Activated effector memory CD4-positive, alpha-beta T cell treated with anti-CD3 and anti-CD28 coated beads, Interleukin-2, amount 50 U/mL, for 16 hours (primary cell): ENCODE results near the gene HTT.
"Not testable (repeated sequence)": the region's sequence is repeated elsewhere in the genome, so short reads cannot be mapped to it uniquely, and the experiment has no call there.

Experiments
- DNase-seq: peaks from one replicate; pipeline ENCODE4 v3.0.0-alpha.2; 2020

HTT gene

DNA sequence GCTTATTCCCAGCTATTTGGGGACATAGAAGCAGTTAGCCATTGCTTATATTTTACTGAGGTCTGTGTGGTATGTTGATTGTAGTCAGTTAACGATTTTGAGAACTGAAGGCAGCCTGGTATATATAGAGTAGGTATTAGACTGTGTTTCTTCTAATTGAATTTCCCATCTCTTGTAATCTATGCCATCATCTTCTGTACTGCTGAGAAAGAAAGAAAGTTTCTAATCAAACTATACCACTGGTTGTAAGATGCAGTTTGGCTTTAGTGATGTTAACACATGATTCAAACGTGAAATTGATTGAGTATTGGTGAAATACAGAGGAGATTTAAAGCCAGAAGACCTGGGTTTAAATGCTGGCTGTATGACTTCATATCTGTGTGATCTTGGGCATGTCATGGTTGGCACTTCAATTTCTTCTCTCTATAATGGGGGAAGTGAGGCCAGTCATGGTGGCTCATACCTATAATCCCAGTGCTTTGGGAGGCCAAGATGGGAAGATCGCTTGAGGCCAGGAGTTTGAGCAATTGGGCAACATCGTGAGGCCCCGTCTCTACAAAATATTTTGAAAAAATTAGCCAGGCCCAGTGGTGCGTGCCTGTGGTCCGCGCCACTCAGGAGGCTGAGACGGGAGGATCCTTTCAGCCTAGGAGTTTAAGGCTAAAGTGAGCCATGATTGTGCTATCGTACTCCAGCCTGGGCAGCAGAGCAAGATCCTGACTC is 11.6 kb downstream of the HTT start:
- DNase-seq, result no peak

DNA sequence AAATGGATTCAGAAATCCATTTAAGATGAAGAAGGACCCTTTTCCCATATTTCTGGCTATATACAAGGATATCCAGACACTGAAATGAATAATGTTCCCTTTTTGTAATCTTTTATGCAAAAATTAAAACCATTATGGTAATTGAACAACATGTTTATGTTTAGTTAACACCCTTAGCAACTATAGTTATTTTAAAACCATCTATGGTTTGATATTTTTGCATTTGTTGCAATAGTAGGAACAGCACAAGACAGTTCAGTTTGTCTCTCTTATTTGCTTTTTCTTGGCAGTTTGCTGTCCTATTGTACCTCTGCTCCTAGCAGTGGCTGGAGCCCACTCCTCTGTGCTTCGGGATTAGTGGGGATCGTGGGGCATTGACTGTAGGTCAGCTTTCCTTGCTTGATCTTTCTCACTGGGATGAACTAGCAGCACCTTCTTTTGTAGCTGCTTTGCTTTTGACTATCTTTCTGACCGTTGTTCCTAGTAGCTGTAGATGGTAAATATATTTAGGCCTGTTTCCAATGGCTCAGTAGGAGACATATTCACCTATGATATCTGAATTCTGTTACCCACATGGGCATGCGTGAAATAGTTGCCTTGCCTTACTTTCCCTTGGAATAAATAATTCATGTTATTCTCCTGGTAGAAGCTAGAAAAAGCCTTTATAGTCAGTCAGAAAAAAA is 12.8 kb downstream of the HTT start:
- no peak for DNase-seq

GRCh38 chr4:3091464-3091863 is 17.0 kb downstream of the HTT start:
- DNase-seq, result no peak

DNA sequence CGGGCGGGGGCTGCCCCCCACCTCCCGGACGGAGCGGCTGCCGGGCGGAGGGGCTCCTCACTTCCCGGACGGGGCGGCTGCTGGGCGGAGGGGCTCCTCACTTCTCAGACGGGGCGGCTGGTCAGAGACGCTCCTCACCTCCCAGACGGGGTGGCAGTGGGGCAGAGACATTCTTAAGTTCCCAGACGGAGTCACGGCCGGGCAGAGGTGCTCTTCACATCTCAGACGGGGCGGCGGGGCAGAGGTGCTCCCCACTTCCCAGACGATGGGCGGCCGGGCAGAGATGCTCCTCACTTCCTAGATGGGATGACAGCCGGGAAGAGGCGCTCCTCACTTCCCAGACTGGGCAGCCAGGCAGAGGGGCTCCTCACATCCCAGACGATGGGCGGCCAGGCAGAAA is 20.2 kb downstream of the HTT start:
- not testable (repeated sequence) for DNase-seq

GRCh38 chr4:3096202-3096601 is 21.7 kb downstream of the HTT start:
- DNase-seq, result no peak

DNA sequence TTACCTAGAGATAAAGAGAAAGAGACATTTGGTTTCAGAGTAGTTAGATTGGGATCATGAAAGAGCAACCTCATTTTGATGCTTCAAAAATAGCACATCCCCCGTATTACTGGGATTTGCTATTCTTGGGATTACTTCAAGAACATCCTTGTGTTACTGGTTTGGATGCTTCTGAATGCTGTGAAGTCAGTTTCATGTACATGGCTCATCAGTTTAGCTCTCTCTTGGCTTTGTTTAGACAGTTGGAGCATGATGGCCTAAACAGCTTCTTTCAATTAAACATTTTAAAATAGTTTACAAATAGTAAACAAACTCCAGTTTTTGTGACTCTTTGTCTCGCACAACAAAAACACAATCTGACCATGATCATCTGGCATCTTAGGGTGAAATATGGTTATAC is 23.9 kb downstream of the HTT start:
- no peak for DNase-seq

GRCh38 chr4:3106339-3107186 is 32.1 kb downstream of the HTT start:
- peak; percentile 95 for DNase-seq

- DNase-seq, result no peak
Measured at GRCh38 chr4:3107271-3107670, 32.8 kb downstream of the HTT start.

DNA sequence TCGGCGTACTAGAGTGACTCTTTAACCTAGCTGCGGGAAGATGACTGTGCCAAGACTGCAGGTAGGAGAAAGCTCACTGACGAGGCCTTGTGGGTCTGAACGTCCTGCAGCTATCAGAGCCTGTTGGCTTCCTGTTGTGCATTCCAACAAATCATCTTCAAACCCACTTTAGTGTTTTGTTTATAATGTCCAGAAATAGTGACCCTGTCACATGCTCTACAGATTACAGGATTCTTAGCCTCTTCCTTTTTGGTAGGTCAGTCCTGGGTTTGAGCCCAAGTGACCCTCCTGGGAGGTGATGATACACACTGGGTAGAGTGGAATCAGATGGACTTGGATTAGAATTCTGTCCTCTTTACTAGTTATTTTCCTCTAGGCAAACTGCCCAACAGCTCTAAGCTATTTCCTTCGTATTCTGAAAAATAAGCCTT is 33.2 kb downstream of the HTT start:
- DNase-seq, result no peak

GRCh38 chr4:3108211-3108610 is 33.7 kb downstream of the HTT start:
- DNase-seq, result no peak

GRCh38 chr4:3111461-3111860 is 37.0 kb downstream of the HTT start:
- no peak for DNase-seq

DNA sequence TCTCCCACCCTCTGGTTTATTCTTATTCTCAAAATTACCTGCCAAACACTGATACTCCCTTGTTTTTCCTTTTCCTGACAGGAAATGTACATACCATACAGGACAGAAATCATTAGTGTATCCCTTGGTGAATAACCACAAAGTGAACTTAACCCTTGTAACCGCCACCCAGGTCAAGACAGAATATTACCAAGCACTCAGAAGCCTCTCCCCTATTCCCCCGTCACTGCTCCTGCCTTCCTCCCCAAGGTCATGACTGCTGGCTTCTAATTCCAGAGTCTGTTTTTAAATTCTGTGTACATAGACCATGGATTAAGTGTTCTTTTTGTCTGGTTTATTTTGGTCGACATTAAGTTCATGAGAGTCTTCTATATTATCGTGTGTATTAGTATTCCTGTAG is 37.7 kb downstream of the HTT start:
- no peak for DNase-seq

- DNase-seq, result no peak
Measured at GRCh38 chr4:3112609-3113469, 38.4 kb downstream of the HTT start.

DNA sequence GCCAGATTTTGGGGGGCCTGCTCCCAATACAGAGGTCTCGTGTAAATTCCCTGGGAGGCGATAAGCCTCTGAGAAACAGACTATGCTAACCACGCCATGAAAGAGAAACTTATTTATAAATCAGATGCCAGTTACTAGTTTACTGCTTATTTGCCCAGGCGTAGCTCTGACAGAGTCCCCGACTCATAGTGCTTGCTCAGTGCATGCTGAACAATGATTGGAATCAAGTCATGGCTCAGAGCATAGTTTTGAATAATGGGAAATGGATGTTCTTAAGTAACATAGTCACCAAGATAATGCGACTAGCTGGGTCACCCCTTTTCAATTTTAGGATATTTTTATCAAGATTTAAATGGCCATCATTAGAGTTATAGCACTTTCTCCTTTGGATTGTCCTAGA is 39.9 kb downstream of the HTT start:
- no peak for DNase-seq

DNA sequence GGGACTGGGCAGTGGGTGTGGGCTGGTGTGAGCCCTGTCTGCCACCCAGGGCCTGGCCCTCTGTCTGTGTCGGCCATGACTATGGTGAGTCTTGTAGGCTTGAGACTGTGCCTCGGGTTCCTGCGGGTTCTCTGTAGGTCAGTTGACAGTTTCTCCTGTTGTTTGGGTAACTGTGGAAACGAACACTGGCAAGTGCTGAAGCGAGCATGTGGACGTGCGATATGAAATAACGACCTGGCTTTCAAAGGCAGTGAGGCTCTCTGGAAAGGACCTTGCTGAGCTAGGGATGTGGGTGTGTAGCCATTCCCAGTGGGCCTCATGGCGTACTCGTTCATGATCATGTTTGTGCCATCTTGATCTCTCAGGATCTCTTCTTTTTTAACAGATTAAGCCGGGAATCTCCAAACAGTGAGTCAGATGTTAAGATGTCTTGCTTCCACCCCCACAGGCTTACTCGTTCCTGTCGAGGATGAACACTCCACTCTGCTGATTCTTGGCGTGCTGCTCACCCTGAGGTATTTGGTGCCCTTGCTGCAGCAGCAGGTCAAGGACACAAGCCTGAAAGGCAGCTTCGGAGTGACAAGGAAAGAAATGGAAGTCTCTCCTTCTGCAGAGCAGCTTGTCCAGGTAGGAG is 41.3 kb downstream of the HTT start:
- DNase-seq, result no peak

GRCh38 chr4:3116955-3117354 is 42.5 kb downstream of the HTT start:
- DNase-seq, result no peak

- no peak for DNase-seq
Measured at GRCh38 chr4:3118312-3118711, 43.8 kb downstream of the HTT start.

GRCh38 chr4:3119464-3119863 is 45.0 kb downstream of the HTT start:
- DNase-seq, result no peak

DNA sequence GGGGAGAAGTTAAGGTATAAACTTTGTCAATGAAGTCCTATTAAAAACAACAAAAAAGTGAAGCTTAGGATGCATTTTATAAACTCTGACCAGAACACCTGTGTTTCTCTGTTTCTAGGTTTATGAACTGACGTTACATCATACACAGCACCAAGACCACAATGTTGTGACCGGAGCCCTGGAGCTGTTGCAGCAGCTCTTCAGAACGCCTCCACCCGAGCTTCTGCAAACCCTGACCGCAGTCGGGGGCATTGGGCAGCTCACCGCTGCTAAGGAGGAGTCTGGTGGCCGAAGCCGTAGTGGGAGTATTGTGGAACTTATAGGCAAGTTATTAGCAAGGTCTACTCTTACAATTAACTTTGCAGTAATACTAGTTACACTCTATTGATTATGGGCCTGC is 46.6 kb downstream of the HTT start:
- no peak for DNase-seq

DNA sequence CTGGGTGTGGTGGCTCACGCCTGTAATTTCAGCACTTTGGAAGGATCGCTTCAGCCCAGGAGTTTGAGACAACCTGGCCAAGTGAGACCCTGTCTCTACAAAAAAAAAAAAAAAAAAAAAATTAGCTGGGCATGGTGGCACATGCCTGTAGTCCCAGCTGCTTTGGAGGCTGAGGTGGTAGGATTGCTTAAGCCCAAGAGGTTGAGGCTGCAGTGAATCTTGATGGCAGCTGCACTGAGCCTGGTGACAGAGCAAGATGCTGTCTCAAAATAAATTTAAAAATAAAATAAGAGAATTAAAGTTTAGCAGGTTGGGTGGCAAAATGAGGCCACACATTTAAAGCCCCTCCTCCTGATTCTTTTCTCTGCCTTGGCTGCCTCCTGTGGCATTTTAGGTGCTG is 47.1 kb downstream of the HTT start:
- no peak for DNase-seq

DNA sequence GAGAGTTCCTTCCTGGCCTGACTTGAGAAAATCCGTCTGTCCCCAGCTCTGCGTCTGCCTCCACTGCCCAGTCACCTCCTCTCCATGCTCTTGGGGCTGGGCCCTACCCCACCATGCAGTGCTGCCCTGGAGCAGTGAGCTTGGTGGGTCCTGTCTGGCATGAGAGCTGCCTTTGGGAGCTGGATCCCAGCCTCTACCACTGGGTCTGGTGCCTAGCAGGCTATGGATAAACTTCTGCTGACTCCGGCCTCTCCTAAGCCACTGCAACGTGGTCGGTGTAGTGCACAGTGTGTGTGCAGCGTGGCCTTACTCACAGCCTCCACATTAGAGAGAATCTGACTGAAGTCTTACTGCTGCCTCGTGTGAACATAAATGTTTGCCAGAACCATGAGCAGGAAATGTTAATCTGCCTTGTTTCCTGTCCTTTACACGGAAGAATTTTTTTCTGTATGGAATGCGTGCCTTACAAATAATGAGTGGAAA is 47.6 kb downstream of the HTT start:
- no peak for DNase-seq

GRCh38 chr4:3123181-3123671 is 48.7 kb downstream of the HTT start:
- DNase-seq, result no peak
